GM12878 (cell line): ENCODE measurements around the gene PTGFRN. TPM values are rescaled to one million over a fixed set of nuclear protein-coding genes. Genes with fewer than 3 reads are reported as not detected.

Experiments used
- ATAC-seq: fragments of 200-7000 bp; cut with Tn5 transposase; 3 replicates; pipeline ENCODE4 v1.9.1; 2020; ENCODE audit warnings: mild to moderate bottlenecking, moderate library complexity
- BruUV-seq: library from RNA; stranded (reverse); fragments of 400-500 nt; replicated peaks from 2 replicates; lab custom pipeline; 2021; lab: Mats Ljungman, UMichigan
- CTCF ChIA-PET: fragments of 300-600 bp; sonication (Branson Sonifier 250); formaldehyde crosslinking; extraction: SDS; loops from one replicate; lab custom pipeline; 2021; ENCODE audit warnings: inconsistent platforms; lab: Yijun Ruan, JAX
- POLR2A ChIA-PET: fragments of 350-600 bp; formaldehyde crosslinking; extraction: SDS; loops from one replicate; lab custom pipeline; 2021; ENCODE audit warnings: inconsistent platforms; lab: Charles Lee
- RAD21 ChIA-PET: fragments of 300-600 bp; sonication (Branson Sonifier 250); formaldehyde crosslinking; loops from one replicate; lab custom pipeline; 2023; ENCODE audit warnings: antibody characterized with exemption; ENCODE audit not compliant: unreplicated experiment; lab: Charles Lee
- SMC1A ChIA-PET: fragments of 300-600 bp; sonication (Branson Sonifier 250); formaldehyde crosslinking; loops from one replicate; lab custom pipeline; 2023; ENCODE audit not compliant: unreplicated experiment, uncharacterized antibody; lab: Charles Lee
- DNase-seq: peaks from one replicate; pipeline ENCODE4 v3.0.0-alpha.2; 2011; ENCODE audit warnings: low read depth, low spot score
- FAIRE-seq: peaks from 3 replicates; lab custom pipeline; 2011; peaks lifted over from hg19 to GRCh38; lab: Jason Lieb, UNC
- H2AFZ ChIP-seq: 2 replicates; pipeline ENCODE4 v1.6.0; 2011; ENCODE audit warnings: low read depth, low read length, control low read depth; ENCODE audit not compliant: control insufficient read depth
- H3K27ac ChIP-seq: 2 replicates; pipeline ENCODE4 v1.5.1; 2011; ENCODE audit warnings: control low read depth; ENCODE audit not compliant: control insufficient read depth, insufficient read depth
- H3K27me3 ChIP-seq, 2 experiments: replicated peaks in 1 of 2; 2 replicates each; pipeline versions ENCODE4 v1.6.0 to v1.6.1; 2011; ENCODE audit warnings: low read length in 1 of 2; ENCODE audit not compliant: control insufficient read depth in 2 of 2, insufficient read depth in 2 of 2
- H3K36me3 ChIP-seq, 2 experiments: 2 replicates each; pipeline ENCODE4 v1.5.1; 2011; ENCODE audit warnings: low read length in 1 of 2; ENCODE audit not compliant: control insufficient read depth in 2 of 2, insufficient read depth in 2 of 2
- H3K4me1 ChIP-seq: 2 replicates; pipeline ENCODE4 v1.6.1; 2011; ENCODE audit warnings: mild to moderate bottlenecking, low read length, moderate library complexity, mixed read lengths; ENCODE audit not compliant: control insufficient read depth, insufficient read depth
- H3K4me2 ChIP-seq: 2 replicates; pipeline ENCODE4 v1.6.0; 2011; ENCODE audit warnings: control low read depth; ENCODE audit not compliant: control insufficient read depth, insufficient read depth
- H3K4me3 ChIP-seq: fragments of 200-600 bp; sonication (generic); 2 replicates; pipeline ENCODE4 v1.5.1; 2016
- H3K79me2 ChIP-seq: 2 replicates; pipeline ENCODE4 v1.6.0; 2011; ENCODE audit warnings: low read length; ENCODE audit not compliant: control insufficient read depth, insufficient read depth
- H3K9ac ChIP-seq: 2 replicates; pipeline ENCODE4 v1.8.0; 2011; ENCODE audit warnings: low read length, control low read depth, mixed read lengths; ENCODE audit not compliant: control insufficient read depth, insufficient read depth
- H3K9me3 ChIP-seq: replicated peaks from 3 replicates; pipeline ENCODE4 v1.5.1; 2011; ENCODE audit warnings: mild to moderate bottlenecking, low read length; ENCODE audit not compliant: control insufficient read depth, insufficient read depth
- H4K20me1 ChIP-seq: 2 replicates; pipeline ENCODE4 v1.6.0; 2011; ENCODE audit not compliant: control insufficient read depth, insufficient read depth
- EZH2 ChIP-seq: IDR thresholded peaks from 2 replicates; pipeline ENCODE4 v1.6.1; 2012; ENCODE audit warnings: low read depth, mild to moderate bottlenecking, control low read depth, inconsistent platforms, low read length, borderline replicate concordance; ENCODE audit not compliant: control insufficient read depth
- IKZF2 ChIP-seq, 2 experiments: fragments of 450-650 bp; IDR thresholded peaks; 2 replicates each; pipeline ENCODE4 v1.6.1; 2017; ENCODE audit warnings: mild to moderate bottlenecking in 2 of 2, moderate library complexity in 2 of 2
- LARP7 ChIP-seq: fragments of 450-650 bp; IDR thresholded peaks from 2 replicates; pipeline ENCODE4 v1.6.1; 2017; ENCODE audit warnings: mild to moderate bottlenecking
- MTA2 ChIP-seq: fragments of 450-650 bp; IDR thresholded peaks from 2 replicates; pipeline ENCODE4 v1.6.1; 2016; ENCODE audit warnings: low read depth, mild to moderate bottlenecking, moderate library complexity
- RAD21 ChIP-seq: IDR thresholded peaks from 2 replicates; pipeline ENCODE4 v1.6.1; 2011; ENCODE audit warnings: mild to moderate bottlenecking, low read depth, low read length, moderate library complexity; ENCODE audit not compliant: insufficient read depth
- RB1 ChIP-seq: fragments of 450-650 bp; formaldehyde crosslinking; IDR thresholded peaks from 2 replicates; pipeline ENCODE4 v1.6.1; 2017; ENCODE audit warnings: mild to moderate bottlenecking, borderline replicate concordance
- SMAD1 ChIP-seq: fragments of 450-650 bp; IDR thresholded peaks from 2 replicates; pipeline ENCODE4 v1.6.1; 2018; ENCODE audit warnings: mild to moderate bottlenecking, low read depth; ENCODE audit not compliant: partially characterized antibody
- SREBF2 ChIP-seq: IDR thresholded peaks from 2 replicates; pipeline ENCODE4 v1.6.1; 2012; ENCODE audit warnings: mild to moderate bottlenecking, low read length
- YBX1 ChIP-seq: fragments of 450-650 bp; IDR thresholded peaks from 2 replicates; pipeline ENCODE4 v1.6.1; 2016; ENCODE audit warnings: antibody characterized with exemption
- ZNF24 ChIP-seq: fragments of 450-650 bp; IDR thresholded peaks from 2 replicates; pipeline ENCODE4 v1.6.1; 2017; ENCODE audit warnings: antibody characterized with exemption, mild to moderate bottlenecking
- WGBS: methylation state at CpG from one replicate; pipeline ENCODE4 v1.1.6; 2016; ENCODE audit warnings: low lambda C conversion rate; ENCODE audit not compliant: insufficient replicate concordance, insufficient coverage; ENCODE audit errors: missing lambda C conversion rate; 5-methylcytosine and 5-hydroxymethylcytosine counted together
- in situ Hi-C: fragments of 300-500 bp; cut with MboI; formaldehyde crosslinking; loops from 9 replicates; pipeline ENCODE4 v1.14.3; 2018; ENCODE audit warnings: mixed read lengths
- intact Hi-C: fragments of 100-400 bp; cut with micrococcal nuclease; formaldehyde crosslinking; loops from one replicate; pipeline ENCODE4 v1.14.2; 2022; ENCODE audit not compliant: unreplicated experiment
- polyA plus RNA-seq, 11 experiments: library from polyadenylated mRNA; depleted of rRNA in 4 of 11; unstranded in 6 of 11; stranded (reverse) in 5 of 11; fragments of >200 nt; fragmentation: Nextera tagmentation in 4 of 11; fragmentation: Illumina TruSeq in 1 of 11; extraction: Ambion mirVana in 4 of 11; extraction: Trizol in 1 of 11; gene quantifications; 1 replicate in 1 of 11; 2 replicates in 10 of 11; pipeline versions ENCODE4 v1.2.1 to v1.2.3, GENCODE V29; 2011 to 2016; ENCODE audit warnings: inconsistent platforms in 2 of 11, missing spikeins in 2 of 11, low read depth in 1 of 11
- total RNA-seq, 4 experiments: library from RNA; depleted of rRNA in 3 of 4; stranded (reverse); fragments of >200 nt in 3 of 4; fragmentation: Illumina TruSeq in 1 of 4; extraction: Trizol in 1 of 4; gene quantifications; 2 replicates each; pipeline versions ENCODE4 v1.2.1 to v1.2.3, GENCODE V29; 2013 to 2021
- TF ChIP-seq, protein P1 (sequence below): fragments of 450-650 bp; IDR thresholded peaks from 2 replicates; pipeline ENCODE4 v1.6.1; 2017; ENCODE audit warnings: low read depth, mild to moderate bottlenecking, moderate library complexity

Gene PTGFRN
- total and polyA plus RNA-seq, 10 of the 15 experiments (the other 5 are each of a cell fraction or from before 2014, with no cell fraction given): 2.7 to 8.3 (median 5.1) TPM

DNA sequence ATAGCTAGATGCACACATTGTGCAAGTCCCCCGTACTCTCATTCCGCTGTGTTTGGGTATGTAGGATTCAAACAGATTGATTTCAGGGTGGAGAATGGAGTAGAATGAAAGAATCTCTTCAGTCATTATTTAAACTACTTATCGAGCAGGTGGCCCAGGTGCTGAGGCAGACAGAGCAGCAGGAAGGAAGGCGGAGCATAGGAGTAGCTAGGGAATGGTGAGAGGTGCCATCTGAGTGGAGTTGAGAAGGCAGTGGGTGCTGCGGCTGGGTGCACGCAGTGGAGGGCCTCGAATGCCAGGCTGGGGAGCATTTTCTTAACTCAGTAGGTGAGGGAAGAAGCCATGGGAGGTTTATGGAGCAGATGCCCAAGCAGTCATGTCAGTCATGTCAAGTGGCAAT lies 46.7 kb downstream of the PTGFRN start:
- Histone ChIP-seq H3K4me2 (no peak overlapping the region), H3K27ac (no peak overlapping the region), H3K36me3 (no peaks in the 10 kb centered on the region), H3K79me2 (no peaks in the 10 kb centered on the region), H3K4me3 (no peak overlapping the region), H4K20me1 (no peaks in the 10 kb centered on the region), H3K4me1 (no peaks in the 10 kb centered on the region), H2AFZ (no peak overlapping the region), H3K9me3 (no peaks in the 10 kb centered on the region), H3K27me3 (no peaks in the 10 kb centered on the region; a peak in 1 of 4 replicates), H3K9ac (no peak overlapping the region)
- intact Hi-C loops: no loop called here
- BruUV-seq: no TSS peak
- POLR2A ChIA-PET: no interaction called here
- RAD21 ChIA-PET: no interaction called here
- DNase-seq (no peak), ATAC-seq (no peak), FAIRE-seq (no peak)
- 39% methylated on average over 7 of the region's 7 CpGs for WGBS
- TF ChIP-seq SREBF2 (no peak), LARP7 (no peak), ZNF24 (no peak), EZH2 (no peak), YBX1 (no peak), RB1 (no peak), MTA2 (no peak), RAD21 (no peak), SMAD1 (no peak), IKZF2 (IDR thresholded peaks at IDR 0.05) (no peak)
- TF ChIP-seq, protein P1, sequence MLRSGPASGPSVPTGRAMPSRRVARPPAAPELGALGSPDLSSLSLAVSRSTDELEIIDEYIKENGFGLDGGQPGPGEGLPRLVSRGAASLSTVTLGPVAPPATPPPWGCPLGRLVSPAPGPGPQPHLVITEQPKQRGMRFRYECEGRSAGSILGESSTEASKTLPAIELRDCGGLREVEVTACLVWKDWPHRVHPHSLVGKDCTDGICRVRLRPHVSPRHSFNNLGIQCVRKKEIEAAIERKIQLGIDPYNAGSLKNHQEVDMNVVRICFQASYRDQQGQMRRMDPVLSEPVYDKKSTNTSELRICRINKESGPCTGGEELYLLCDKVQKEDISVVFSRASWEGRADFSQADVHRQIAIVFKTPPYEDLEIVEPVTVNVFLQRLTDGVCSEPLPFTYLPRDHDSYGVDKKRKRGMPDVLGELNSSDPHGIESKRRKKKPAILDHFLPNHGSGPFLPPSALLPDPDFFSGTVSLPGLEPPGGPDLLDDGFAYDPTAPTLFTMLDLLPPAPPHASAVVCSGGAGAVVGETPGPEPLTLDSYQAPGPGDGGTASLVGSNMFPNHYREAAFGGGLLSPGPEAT: no peak
- SMC1A ChIA-PET: interaction anchor here (1.0 kb wide), 1 partner anchor 10 kb away, joined by 3 read pairs; no protein-coding TSS in a partner anchor
- in situ Hi-C loops: no loop called here
- CTCF ChIA-PET: interaction anchor here (1.3 to 1.6 kb wide), 4 partner anchors 14 to 284 kb away, joined by 3 to 4 read pairs (median 4); no protein-coding TSS in a partner anchor
